Erythroblast (primary cell): Measurements from ENCODE around the gene GRP.

Experiments used
- GATA1 ChIP-seq: IDR thresholded peaks from 2 replicates; pipeline ENCODE4 v1.6.1; 2011; ENCODE audit warnings: low read depth, mild to moderate bottlenecking, control low read depth, low read length, moderate library complexity
- POLR2A ChIP-seq: IDR thresholded peaks from 2 replicates; pipeline ENCODE4 v1.6.1; 2011; ENCODE audit warnings: mild to moderate bottlenecking, low read length

DNA sequence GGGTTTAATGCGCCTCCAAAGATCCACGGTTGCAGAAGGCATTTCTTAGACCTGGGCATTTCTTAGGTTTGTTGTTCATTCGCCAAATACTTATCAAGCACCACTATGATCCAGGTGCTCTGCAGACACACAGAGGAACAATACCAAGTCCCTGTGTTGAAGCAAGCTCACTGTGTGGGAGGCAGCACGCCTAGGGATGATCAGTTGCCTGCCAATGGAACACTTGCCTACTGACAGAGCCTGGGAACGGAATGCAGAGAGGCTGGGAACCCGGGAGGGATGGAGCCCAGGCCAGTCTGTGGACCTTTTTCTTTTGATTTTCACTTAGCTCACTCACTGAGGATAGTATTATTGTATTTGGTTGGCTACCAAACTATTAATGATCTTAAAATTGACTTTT, 1.9 kb upstream of the GRP start:
- no peak for TF ChIP-seq POLR2A
- TF ChIP-seq GATA1, result no peak
